HK-2 (cell line): ENCODE measurements around the gene HSPB7.
"Not testable (repeated sequence)": the region's sequence is repeated elsewhere in the genome, so short reads cannot be mapped to it uniquely, and the experiment has no call there.

Experiments
- DNase-seq: peaks from one replicate; pipeline ENCODE4 v3.0.0-alpha.2; 2018; ENCODE audit not compliant: unreplicated experiment

The HSPB7 gene

DNA sequence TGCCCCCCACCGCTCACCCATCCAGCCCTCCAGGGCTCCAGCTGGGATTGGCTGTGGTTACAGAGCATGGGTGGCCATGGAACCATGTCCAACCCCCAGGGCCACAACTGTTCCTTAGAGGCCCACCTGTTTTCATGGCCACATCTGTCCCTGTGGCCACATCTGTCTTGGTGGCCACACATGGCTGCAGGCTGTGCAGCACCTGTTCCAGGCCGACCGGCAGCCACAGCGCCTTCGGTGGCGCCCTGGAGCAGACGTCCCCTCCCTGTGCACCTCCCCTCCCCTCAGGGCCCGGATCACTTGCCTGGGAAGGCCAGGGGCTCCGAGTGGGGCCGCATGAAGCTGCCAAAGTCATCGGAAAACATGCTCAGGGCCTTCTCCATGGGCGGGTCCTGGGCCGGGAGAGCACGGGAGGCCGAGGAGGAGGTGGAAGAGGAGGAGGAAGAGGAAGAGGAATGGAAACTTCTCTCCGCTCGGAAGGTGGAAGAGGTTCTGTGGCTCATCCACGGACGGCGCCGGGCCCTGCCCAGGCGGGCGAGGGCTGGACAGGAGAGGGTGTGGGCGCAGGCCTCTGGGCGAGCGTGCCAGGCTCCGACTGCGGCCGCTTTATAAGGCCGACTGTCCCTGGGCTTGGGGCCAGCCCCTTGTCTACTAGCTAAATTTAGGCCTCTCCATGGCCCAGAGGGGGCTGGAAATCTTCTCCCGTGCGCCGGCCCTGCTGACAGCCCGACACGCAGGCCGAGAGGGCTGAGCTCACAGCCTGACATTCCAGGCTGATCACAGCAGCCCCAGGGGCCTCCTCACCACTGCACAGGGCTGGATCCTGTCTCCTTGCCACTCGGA is at the start of gene HSPB7:
TSS of gene HSPB7 (minus strand) at position 583 of the 843 bp plus-strand sequence. CDS start at position 503, 80 bp downstream.
- DNase-seq = no peak

GRCh38 chr1:16067127-16067768 is 49.4 kb upstream of the HSPB7 start:
- DNase-seq = no peak

DNA sequence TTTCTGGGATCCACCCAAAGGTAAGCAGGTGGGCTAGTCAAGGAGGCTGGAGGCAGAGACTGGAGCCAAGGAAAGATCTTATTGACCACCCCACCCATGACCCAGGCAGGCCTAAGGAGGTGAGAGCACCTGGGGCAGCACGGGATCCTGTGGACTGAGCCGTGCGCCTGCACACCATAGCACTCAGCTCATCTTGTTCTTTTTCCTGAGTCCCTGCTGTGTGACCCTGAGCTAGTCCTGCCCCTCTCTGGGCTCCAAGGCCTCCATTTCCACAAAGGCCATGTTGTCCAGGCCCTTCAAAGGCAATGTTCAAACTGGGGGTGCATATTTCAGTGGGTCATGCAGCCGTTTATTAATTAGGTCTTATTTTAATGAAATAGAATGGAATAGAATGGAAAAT is 48.4 kb upstream of the HSPB7 start:
- DNase-seq = no peak

DNA sequence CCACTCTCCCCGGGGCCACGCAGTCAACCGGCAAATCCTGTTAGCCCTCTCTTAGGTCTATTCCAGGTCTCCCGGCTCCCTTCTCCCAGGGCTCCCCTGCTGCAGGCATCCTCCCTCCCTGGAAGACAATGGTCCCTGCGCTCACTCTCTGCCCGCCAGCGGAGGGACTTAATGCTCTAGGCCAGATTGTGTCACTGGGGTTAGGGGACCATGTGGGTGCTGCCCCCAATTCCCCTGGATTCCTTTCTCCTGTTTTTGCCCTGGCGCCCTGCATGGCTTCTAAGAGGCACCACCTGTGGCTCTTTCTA is 47.4 kb upstream of the HSPB7 start:
- no peak for DNase-seq

- no peak for DNase-seq
Observed at GRCh38 chr1:16064536-16065268, 46.9 kb upstream of the HSPB7 start.

- DNase-seq = no peak
Observed at GRCh38 chr1:16063921-16064320, 46.1 kb upstream of the HSPB7 start.

- DNase-seq = no peak
Observed at GRCh38 chr1:16063226-16063829, 45.5 kb upstream of the HSPB7 start.

- not testable (repeated sequence) for DNase-seq
Observed at GRCh38 chr1:16062687-16063075, 44.8 kb upstream of the HSPB7 start.

GRCh38 chr1:16061989-16062686 is 44.3 kb upstream of the HSPB7 start:
- DNase-seq = not testable (repeated sequence)

- no peak for DNase-seq
Observed at GRCh38 chr1:16061266-16061665, 43.4 kb upstream of the HSPB7 start.

- DNase-seq = not testable (repeated sequence)
Observed at GRCh38 chr1:16058394-16059120, 40.7 kb upstream of the HSPB7 start.

DNA sequence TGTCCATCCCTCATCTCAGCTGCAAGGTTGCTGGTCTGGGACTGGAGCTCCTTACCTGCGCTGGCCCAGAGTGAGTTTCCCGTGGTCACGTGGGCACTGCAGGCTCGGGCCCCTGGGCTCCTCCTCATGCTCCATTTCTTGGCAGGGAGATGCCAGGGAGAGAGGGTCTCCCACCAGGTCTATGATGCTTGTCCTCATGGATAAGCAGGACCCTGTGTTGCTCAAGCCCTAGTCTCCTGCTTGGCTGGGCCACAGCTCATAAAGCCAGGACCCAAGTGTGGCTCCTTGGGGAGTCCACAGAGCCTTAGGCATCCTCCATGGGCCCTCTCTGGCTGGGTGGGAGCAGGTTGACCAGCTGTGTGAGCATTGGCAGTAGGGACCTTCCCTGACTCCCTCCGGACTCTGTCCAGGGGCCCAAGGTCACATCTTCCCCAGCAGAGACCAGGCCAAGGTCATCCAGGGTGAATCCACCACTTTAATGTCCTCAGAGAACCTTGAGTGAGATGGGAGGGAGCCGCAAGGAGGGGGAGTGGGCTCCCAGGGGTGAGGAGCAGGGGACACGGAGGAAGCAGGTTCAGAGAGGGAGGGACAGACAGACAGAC is 39.6 kb upstream of the HSPB7 start:
- DNase-seq = not testable (repeated sequence)

- DNase-seq = not testable (repeated sequence)
Observed at GRCh38 chr1:16056521-16056912, 38.7 kb upstream of the HSPB7 start.

DNA sequence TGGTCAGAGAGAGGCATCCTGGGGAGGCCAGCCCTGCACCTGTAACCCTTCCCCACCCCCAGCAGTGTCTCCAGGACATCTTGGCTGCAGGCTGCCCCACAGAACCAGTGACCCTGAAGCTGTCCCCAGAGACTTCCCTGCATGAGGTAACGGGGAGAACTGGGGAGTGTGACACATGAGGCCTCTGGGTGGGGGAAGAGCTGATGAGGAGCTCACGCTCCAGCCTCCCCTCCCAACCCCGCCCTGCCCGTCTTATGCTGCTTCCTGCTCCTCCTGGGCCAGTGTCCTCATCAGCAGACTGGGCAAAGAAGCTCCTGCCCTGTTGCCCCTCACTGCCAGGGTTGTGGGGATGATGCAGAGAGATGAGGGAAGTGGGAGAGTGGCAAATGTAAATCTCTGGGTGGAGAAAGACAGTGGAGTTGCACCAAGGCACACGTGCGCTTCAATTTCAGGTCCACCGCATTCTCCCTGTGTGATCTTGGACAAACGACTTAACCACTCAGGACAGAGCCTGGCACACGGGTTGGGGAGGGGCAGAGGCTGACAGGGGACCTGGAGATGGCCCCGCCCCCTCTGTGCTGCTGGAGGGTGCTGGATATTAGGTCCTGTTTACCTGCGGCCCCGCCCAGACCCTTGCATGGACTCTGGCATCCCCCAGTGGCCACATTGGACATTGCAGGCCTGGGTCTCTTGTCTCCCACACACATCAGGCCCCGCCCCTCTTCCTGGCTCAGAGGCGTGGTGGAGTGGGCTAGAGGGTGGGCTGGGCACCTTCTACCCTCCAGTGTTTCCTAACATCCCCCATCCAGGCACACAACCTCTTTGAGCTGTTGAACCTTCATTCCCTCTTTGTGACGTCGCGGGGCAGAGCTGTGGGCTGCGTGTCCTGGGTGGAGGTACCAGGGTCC is 38.0 kb upstream of the HSPB7 start:
- DNase-seq = peak; percentile 92

DNA sequence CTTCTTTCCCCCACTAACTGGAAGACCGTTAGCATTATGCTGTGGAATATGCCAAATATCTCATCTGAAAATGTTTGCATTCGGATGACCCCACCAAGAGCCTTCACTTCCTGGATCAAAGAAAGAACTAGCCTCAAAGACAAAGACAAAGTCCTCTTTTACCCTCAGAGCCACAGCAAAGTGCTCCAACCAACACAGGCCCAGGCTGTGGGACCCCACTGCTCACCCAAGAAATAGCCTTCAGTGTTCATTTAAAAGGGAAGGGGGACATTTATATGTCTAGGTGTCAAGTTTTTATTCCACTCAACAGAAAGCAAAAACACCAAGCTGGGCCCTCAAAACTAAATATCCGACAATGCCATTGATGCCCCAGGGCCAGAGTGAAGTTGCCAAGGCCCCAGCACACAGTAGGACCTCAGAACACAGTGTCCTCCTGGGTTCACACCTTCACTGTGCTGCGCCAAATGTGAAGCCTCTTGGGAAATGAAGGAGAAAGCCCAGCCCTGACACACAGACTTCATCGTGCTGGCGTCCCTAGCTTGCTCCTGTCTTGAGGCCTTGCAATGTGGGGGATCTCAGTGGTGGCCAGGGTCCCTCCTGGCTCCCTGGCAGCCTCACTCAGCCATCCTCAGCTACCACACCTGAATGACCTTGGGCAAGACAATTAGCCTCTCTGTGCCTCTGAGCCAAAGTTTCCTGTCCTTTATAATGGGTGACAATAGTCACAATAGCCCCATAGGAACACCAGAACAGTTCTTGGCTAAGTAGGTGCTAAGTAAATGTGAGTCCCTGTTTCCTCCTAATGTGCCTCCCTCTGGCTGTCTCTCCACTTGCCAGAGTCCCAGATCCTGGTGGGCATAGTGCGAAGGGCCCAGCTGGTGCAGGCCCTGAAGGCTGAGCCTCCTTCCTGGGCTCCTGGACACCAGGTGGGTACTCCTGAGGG is 37.0 kb upstream of the HSPB7 start:
- no peak for DNase-seq

DNA sequence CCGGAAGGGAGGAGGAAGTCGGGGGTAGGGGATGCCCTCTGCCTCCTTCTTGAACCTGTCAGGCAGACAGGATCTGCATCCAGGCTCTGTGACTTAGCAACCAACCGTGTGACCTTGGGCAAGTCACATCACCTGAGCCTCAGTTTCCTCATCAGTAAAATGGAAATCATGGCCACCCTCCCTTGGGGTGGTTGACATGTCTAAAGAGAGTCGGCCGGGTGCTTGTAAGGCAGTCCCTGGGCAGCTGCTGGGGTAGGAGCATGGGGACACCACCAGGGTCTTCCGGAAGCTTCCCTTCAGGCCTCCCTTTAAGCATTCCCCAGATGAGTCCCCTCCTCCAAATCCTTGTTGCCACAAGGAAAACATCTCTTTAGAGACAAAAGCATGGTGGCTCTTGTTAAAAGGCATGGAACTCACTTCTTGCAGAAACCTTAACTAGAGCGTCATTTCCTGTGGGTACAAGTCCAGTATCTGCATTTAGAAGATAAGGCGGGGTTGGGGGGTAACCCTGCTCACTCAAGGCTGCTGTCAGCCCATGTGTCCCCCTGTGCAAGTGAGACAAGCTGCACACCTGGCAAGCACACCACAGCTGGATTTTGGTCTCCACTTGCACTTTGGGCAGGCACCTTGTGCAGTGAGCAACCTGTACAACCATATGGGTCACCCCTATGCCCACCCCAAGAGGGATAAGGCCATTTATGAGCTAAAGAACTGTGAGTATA is 36.1 kb upstream of the HSPB7 start:
- DNase-seq = no peak

DNA sequence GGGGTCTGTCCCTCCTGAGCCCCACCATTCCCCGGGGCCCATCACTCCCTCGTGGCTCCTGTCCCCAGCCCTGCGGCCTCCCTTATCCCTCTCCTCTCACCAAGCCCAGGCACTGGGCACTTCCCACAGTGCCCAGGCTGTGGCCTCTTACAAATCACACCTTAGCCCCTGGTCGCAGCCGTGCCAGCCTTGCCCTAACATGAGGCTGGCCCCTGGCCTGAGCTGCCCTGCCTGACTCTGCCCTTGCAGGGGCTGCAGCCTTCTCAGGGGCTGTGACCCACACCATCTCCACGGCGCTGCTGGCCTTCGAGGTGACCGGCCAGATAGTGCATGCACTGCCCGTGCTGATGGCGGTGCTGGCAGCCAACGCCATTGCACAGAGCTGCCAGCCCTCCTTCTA is 34.1 kb upstream of the HSPB7 start:
- DNase-seq = not testable (repeated sequence)

DNA sequence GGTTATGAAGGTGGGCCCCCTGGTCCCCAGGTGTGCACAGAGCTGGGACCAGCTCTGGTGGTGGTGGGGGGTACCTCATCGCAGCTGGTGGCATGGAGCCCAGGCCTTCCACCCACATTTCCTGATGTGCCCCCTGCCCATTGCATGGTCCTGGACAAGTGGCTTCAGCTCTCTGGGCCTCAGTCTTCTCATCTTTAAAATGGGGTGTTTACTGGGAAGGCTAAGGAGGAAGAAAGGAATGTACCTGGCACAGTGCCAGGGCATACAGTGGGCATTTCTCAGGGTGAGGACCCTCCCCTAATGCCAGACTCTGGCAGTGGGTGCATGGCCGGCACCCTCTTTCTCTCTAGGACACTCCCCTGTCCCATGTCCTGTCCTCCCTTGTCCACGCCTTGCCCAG is 33.2 kb upstream of the HSPB7 start:
- DNase-seq = no peak
